NCI-H187 (cell line): Measurements from ENCODE around the gene PRKCZ.

ENCODE experiments used
- DNase-seq, 2 experiments: peaks; one replicate each; lab custom pipeline; 2025; lab: John Stamatoyannopoulos, UW

PRKCZ gene

GRCh38 chr1:2046174-2046917 is 3.9 kb upstream of the PRKCZ start:
- DNase-seq, result peak in 1 of 2 experiments; percentile 43

GRCh38 chr1:2046953-2047748 is 3.1 kb upstream of the PRKCZ start:
- no peak for DNase-seq

DNA sequence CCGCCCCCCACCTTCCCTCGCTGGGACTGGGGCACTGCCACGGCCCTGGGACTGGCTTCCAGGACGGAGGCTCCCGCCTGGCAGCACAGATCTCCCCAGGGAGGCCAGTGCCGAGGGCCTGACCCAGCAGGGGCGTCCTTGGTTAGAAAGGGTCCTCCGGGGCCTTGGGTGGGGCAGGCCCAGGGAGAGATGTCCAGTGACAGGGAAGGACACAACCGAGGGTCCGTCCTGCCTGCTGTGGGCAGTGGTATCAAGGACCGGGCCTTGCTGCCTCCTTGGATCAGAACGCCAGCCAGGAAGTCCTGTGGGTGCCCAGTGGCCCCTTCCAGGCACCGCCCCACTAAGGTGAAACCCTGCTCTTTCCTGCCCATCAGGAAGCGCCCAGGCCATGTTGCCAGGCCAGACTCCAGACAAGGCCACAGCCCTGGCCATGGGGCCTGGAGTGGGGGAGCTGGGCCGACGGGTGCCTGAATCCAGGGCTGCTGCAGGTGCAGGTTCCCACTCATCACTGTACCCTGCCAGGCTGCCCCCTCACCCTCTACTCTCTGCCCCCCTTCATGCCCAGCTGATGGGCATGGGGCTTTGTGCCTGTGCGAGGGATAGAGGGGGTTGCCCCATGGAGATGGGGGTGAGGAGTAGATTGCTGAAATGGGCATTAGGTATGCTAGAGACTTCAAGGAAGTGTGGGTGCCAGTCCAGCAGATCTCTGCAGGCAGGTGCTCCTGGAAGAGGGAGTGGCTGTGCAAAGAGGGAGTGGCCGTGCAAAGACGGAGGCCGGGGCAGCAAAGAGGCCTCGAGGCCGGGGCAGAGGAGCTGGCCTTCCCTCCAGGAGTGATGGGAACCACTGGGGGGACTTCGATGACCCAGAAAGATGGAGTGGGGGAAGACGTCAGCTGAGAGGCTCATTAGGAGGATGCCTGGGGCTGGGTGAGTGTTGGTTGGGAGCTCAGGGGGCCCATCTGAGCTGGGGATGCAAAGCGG is 2.2 kb upstream of the PRKCZ start:
- DNase-seq, result no peak

DNA sequence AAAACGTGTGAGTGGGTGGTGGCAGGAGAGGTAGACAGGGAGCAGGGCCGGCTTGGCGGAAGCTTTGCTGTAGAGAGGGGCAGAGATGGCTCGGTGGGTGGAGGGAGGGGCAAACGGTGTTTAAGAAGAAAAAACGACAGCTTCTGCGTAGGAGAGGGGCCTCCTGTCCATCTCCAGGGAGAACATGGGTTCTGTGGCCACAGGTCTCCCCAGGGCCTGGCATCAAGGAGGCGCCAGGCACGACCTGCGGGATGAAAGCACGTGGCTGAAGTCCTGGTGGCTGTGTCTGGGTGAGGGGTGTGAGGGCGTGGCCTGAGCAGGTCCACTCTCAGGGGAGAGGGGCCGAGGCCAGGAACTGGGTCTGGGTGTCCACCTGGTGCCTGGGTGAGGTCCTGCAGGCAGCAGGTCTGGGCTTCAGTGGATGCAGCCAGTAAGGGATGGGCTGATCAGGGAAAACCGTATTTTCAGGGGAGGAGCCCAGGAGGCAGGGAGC is 940 bp upstream of the PRKCZ start:
- no peak for DNase-seq

GRCh38 chr1:2050461-2050792 is 216 bp downstream of the PRKCZ start:
- DNase-seq, result peak in 1 of 2 experiments; percentile 55

- DNase-seq, result no peak
Measured at GRCh38 chr1:2050793-2051682, 827 bp downstream of the PRKCZ start.

DNA sequence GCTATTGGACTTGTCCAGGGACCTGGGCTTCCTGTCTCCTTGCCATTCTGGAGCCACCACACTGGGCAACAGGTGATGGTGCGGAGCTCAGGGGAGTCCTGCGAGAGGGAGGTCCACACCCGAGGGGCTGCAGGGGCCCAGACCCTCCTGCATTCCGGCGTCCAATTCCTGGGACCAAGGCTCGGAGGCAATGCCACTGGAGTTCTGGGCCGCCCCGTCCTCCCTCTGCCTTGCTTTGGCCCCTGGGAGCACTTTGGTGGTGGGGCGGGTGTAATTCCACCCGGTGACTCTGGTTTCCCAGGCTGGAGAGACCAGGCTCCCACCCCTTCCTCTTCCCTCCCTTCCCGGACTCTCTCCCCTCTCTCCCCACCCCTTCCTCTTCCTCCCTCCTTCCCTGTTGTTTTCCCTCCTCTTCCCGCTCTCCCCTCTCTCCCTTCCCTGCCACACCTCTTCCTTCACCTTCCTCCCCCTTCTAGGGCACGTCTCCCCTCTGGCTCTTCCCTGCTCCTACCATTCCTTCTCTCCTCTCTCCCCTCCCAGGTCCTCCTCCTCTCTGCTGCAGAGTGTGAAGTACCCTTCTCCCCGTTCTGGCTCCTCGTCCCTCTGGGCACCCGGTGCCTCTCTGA is 2.0 kb downstream of the PRKCZ start:
- no peak for DNase-seq

DNA sequence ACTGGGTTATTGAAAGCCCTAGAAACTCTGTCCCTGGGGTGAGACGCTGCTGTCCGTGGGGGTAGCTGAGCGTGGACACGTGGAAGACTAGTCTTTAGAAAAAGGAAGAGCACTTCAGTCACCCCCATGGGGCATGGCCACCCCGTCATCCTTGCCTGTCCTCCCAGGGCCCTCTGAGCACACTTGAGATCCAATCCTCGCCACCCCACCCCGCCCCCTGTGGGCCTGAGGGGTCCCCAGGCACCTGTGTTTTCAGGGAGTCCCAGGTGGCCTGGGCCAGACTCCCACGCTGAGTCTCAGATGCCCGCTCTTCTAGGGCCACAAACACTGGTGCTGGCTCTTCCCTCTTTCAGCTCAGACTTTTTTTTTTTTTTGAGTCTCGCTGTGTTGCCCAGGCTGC is 2.5 kb downstream of the PRKCZ start:
- no peak for DNase-seq

DNA sequence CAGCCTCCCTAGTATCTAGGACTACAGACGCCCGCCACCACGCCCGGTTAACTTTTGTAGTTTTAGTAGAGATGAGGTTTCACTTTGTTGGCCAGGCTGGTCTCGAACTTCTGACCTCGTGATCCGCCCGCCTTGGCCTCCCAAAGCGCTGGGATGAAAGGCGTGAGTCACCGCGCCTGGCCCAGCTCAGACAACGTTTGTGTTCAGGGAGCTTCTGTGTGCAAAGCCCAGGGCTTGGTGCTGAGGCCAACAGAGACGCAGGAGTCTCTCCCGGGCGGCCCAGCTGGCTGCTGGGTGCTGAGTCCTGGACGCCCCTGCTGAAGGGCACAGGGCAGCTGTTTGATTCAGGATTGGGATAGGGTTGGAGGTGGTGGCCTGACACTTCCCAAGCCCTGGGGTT is 3.0 kb downstream of the PRKCZ start:
- DNase-seq, result no peak

DNA sequence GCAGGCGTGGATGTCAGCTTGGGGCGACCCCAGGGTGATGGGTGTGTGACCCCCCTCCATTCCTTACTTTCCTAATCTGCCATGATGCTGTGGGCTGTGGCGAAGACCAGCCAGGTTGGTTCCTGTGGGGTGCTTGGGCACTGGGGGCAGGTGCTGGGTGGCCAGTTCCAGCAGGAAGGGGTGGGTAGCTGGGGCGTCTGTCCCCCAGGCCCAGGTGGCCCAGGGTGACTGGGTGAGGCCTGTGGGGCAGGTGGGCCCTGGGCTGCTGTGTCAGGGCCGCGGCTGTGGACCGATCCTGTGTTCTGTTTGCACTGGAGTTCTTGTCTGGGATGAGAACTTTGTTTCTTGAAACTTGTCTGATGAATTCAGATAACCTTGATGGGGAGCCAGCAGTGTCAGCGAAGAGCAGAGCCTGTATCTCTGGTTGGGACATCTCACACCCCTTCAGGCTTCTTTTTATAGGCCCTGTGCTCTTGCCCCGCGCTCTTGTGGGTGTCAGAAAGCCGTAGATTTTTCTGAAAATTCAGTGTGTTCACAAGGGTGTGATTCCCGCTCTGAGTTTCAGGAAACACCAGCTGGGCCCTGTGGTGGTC is 3.7 kb downstream of the PRKCZ start:
- DNase-seq, result no peak

DNA sequence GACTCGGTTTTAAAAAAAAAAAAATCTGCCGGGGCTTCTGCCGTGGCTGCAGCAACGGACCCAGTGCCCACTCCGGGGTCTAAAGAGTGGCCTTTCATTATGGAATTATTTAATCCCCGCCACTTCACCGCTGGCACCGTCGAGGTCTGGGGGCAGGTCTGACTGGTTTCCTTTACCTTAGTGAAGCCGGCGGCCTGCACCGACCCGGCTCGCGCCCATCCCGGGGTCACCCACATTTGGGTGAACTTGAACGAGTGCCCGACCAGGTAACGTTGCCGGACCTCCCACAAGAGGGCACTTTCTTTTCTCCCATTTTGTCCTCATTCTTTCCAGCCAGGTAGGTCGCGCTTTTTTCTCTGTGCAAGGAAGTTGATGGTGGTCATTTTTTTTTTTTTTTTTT is 4.3 kb downstream of the PRKCZ start:
- no peak for DNase-seq

DNA sequence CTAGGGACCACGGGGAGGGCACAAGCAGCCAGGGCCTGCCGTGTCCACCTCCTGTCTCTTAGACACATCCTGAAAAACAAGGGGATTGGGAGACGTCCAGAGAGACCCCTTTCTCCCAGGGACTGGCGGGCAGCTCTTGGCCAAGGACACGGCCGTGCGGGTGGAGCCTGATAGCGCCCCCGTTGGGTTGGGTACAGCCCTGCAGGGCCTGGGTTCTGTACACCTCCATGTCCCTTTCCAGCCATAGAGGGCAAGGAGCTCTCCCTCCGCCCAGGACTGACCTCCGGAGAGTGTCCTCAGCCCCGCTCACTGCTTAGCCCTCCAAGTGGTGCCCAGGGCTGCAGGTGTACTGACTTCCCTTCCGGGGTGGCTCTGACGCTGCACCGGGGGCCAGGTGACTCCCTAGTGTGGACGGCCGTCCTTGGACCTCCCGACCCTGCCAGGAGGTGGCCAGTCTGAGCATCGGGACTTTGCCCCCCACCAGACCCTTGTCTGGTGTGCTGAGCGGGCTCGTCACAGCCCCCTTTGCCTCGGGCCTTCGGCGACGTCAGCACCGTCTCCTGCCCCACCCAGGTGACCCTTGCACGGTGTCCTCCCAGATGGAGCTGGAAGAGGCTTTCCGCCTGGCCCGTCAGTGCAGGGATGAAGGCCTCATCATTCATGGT is 5.8 kb downstream of the PRKCZ start:
- DNase-seq, result no peak

DNA sequence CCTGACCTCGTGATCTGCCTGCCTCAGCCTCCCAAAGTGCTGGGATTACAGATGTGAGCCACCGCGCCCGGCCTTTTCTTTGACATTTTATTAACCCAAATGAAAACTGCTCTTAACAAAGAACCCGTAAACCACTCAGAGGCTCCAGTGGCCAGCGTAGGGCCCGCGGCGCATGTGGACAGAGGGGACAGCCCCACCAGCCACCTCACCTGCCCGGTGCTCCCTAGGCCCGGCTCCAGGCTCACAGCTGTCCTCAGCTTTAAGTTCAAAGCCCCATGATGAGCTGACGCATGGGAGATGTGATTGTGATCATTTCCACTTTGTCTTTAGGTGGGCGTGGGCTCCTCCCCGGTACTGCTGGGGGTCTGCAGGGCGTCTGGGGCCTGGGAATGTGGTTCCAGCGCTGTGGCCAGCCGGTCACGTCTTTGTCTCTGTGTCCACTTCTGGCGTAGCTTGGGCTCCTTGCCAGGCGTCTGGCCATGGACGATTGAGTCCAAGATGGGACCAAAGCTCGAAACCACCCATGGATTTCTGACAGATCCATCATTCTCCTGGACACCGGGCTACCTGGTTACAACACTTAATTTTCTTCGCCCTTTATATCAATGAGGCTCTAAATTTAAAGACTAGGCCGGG is 6.9 kb downstream of the PRKCZ start:
- DNase-seq, result no peak

GRCh38 chr1:2059290-2059953 is 9.2 kb downstream of the PRKCZ start:
- DNase-seq, result no peak

DNA sequence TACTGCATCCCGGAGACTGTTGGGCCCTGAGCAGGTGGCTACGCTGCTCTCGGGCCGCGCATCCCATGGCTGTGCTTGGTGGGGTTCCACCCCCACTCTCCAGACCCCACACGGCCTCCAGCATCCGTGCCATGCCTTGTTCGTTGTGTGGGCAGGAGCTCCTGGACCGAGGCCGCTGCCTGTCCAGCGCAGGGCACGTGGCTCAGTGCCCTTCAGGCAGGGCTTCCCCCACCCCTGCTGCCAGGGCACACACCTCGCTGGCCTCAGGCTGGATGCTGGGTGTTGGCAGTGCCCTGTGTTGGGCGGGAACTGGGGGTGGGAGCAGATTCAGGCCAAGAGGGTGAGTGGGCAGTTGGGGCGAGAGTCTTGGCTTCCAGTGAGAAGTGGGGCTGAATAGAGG is 9.9 kb downstream of the PRKCZ start:
- no peak for DNase-seq

DNA sequence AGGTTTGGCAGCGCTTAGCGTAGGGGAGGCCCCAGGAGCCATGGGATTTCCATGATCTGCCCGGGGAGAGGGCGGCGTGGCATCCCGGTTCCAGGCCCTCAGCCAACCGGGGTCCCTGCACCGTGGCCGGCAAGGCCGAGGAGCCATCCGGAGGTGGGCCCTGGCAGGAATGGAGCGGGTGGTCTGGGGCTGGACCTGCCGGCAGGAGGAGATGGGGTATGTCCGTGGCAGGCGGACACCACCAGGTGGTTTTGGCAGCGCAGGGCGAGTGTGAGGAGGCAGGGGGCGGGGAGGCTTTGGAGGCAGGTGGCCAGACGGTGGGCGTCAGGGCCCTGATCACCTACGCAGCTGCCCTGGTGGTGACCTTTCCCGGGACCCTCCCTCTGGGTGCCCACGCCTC is 10.3 kb downstream of the PRKCZ start:
- DNase-seq, result no peak

GRCh38 chr1:2061065-2061778 is 11.0 kb downstream of the PRKCZ start:
- no peak for DNase-seq

DNA sequence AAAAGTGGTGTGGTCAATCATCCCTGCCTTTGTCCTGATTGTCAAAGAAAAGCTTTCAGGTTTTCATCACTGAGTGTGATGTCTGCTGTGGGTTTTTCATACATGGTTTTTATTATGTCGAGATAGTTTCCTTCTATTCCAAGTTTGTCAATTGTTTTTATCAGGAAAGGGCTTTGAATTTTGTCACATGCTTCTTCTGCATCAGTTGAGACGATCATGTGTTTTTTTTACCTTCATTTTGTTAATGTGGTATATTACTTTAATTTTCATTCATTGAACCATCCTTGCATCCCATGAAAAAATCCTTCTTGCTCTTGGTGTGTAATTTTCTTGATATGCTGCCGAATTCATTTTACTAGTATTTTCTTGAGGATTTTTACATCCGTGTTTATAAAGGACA is 15.5 kb downstream of the PRKCZ start:
- no peak for DNase-seq
